ENCODE measurements around the gene HIGD2A. TPM values are rescaled to one million over a fixed set of nuclear protein-coding genes. Genes with fewer than 3 reads are reported as not detected.

The HIGD2A gene
- total RNA-seq, result 100 to 1,000 TPM; 154 to 155 TPM

GRCh38 chr5:176388444-176389134, at the start of gene HIGD2A, which contains the start of gene NOP16:
HIGD2A (plus strand) TSS chr5:176388751; CDS start chr5:176388820, 69 bp downstream.
NOP16 (minus strand) TSS chr5:176388598; CDS start chr5:176388539, 59 bp downstream.
- Mint-ChIP-seq H3K27ac (peak within 1 kb of the TSS; percentile 100), H3K27me3 (ENCODE audit: low read depth) (no peaks in the 10 kb centered on the region), H3K9me3 (no peaks in the 10 kb centered on the region), H3K36me3 (ENCODE audit: low read depth) (peaks cover 56% of the 10 kb centered on the region), H3K4me3 (peak within 1 kb of the TSS; percentile 100), H3K4me1 (ENCODE audit: low read depth) (peaks cover 33% of the 10 kb centered on the region)
- DNase-seq, result peak; percentile 100
- CTCF ChIA-PET, result no interaction called here
- intact Hi-C loops (cut with micrococcal nuclease), result loop anchor here (1.0 to 5.0 kb wide), 8 partner anchors 27 to 1039 kb away; partner anchors contain the start of genes CLTB, FAF2, GRK6 and KIAA1191

GRCh38 chr5:176339304-176339703, 49.2 kb upstream of the HIGD2A start:
- Mint-ChIP-seq H3K4me1 (ENCODE audit: low read depth) (no peaks in the 10 kb centered on the region), H3K27me3 (ENCODE audit: low read depth) (no peaks in the 10 kb centered on the region), H3K4me3 (no peak overlapping the region), H3K27ac (no peak overlapping the region), H3K36me3 (ENCODE audit: low read depth) (peaks cover 19% of the 10 kb centered on the region), H3K9me3 (no peaks in the 10 kb centered on the region)
- CTCF ChIA-PET, result interaction anchor here (0.6 kb wide), 1 partner anchor 683 kb away, joined by 3 read pairs; the partner anchor contains the start of gene ZNF346
- intact Hi-C loops (cut with micrococcal nuclease), result no loop called here
- no peak for DNase-seq

DNA sequence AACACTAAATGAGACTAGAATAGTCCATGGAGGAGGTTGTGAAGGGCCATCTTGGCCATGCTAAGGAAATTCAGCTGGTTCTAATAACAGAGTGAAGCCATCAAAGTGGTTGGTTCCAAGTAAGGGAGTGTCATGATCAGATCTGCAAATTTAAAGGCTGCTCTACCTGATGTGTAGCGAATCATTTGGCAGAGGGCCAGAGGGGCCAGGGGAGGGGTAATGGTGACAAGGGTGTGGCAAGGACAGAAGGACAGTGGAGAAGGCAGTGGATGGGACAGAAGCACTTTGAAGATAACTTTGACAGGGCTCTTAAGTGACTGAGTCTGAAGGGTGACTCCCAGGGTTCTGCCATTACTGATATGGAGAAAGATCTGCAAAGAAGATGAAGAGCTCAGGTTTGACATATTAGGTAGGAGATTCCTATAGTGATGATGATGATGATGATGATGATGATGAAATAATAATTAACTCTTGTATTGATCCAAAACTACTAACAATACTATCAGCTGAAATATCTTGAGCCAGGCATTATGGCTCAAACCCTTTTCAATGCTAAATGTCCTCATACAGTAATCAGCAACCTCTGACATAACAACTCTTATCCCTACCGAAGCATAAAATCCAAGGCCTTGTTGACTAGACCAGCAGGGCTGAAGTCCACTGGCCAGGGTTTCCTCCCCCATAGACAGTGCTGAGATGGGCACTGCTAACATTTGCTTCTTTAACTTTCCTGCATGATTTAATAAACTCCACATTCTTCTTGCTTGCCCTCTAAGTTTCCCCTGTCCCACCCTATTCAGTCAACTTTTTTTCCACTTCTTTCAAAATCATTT, 47.0 kb upstream of the HIGD2A start:
- CTCF ChIA-PET, result no interaction called here
- Mint-ChIP-seq H3K4me1 (ENCODE audit: low read depth) (no peaks in the 10 kb centered on the region), H3K4me3 (no peak overlapping the region), H3K36me3 (ENCODE audit: low read depth) (peaks cover 11% of the 10 kb centered on the region), H3K27ac (no peak overlapping the region), H3K27me3 (ENCODE audit: low read depth) (no peaks in the 10 kb centered on the region), H3K9me3 (no peaks in the 10 kb centered on the region)
- intact Hi-C loops (cut with micrococcal nuclease), result no loop called here
- DNase-seq, result no peak

DNA sequence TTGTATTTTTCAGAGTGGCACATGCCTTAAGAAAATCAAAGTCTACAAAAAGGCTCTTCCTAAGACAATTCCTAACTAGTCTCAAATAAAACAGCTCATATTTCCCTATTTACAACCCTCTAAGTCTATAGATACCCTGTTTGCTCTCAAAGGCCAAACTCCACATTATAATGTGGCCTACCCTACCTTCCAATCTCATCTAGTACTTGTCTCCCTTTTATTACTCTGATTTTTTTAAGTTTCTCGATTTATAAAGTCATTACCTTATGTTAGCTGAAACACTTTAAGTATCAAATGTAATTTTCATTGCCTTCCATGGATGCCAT, 46.4 kb upstream of the HIGD2A start:
- H3K27ac Mint-ChIP-seq, result no peak overlapping the region
- peaks cover 5% of the 10 kb centered on the region for H3K36me3 Mint-ChIP-seq (ENCODE audit: low read depth)
- no peak overlapping the region for H3K4me3 Mint-ChIP-seq
- CTCF ChIA-PET, result no interaction called here
- intact Hi-C loops (cut with micrococcal nuclease), result no loop called here
- H3K27me3 Mint-ChIP-seq (ENCODE audit: low read depth), result no peaks in the 10 kb centered on the region
- no peaks in the 10 kb centered on the region for H3K9me3 Mint-ChIP-seq
- no peaks in the 10 kb centered on the region for H3K4me1 Mint-ChIP-seq (ENCODE audit: low read depth)
- DNase-seq, result no peak

DNA sequence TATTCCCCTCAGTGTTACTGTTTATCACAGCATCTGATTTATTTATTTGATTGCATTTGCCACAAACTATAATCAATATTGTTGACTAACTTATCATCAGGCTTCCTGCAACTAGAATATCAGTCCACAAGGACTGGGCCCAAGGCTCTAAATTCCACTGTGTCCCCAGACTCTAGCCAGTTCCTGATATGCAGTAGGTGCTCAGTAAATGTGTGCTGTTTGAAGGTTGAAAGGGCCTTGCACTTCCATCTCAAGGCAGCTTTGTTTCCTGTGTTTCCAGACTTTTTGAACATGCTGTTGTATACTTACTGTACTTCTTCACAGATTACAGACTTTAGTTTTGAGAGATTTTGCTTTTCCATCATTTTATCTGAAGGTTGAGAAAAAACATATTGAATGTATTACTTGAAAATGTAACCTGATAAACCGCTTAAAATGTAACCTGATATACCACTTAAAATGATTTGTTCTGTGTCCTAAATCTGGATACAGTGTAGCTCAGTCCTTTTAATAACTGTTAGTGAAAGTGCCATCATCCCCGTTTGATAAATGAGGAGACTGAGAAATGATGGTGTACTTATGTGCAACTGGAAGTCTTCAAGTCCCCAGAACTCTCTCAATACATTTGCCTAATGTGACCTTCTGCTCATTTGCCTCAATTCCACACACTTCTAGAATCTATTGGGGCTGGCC, 45.6 kb upstream of the HIGD2A start:
- no peak overlapping the region for H3K4me3 Mint-ChIP-seq
- H3K27ac Mint-ChIP-seq, result peak overlapping the region; percentile 20
- H3K36me3 Mint-ChIP-seq (ENCODE audit: low read depth), result peaks cover 10% of the 10 kb centered on the region
- no peaks in the 10 kb centered on the region for H3K4me1 Mint-ChIP-seq (ENCODE audit: low read depth)
- CTCF ChIA-PET, result no interaction called here
- intact Hi-C loops (cut with micrococcal nuclease), result no loop called here
- no peaks in the 10 kb centered on the region for H3K9me3 Mint-ChIP-seq
- H3K27me3 Mint-ChIP-seq (ENCODE audit: low read depth), result no peaks in the 10 kb centered on the region
- no peak for DNase-seq

DNA sequence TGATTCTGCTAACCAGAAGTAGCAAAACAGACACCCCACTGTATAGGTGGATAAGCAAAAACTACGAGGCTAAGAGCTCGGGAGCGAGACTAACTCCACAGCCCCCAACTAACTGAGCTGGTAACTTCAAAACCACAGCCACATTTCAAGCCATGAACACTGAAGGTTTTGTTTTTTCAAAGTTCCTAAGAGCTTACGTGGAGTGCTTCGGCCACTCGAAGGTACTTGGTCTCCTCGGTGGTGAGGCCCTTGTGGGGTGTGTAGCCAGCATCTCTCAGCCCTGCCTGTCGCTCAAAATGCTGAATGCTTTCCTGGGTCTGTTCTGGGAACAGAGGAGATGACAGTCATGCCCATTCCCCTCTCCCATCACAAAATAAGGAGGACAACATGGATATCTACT, 38.1 kb upstream of the HIGD2A start:
- intact Hi-C loops (cut with micrococcal nuclease), result no loop called here
- no peak overlapping the region for H3K4me3 Mint-ChIP-seq
- peaks cover 12% of the 10 kb centered on the region for H3K4me1 Mint-ChIP-seq (ENCODE audit: low read depth)
- H3K9me3 Mint-ChIP-seq, result no peaks in the 10 kb centered on the region
- no peak for DNase-seq
- no peaks in the 10 kb centered on the region for H3K27me3 Mint-ChIP-seq (ENCODE audit: low read depth)
- peaks cover 29% of the 10 kb centered on the region for H3K36me3 Mint-ChIP-seq (ENCODE audit: low read depth)
- peak overlapping the region; percentile 34 for H3K27ac Mint-ChIP-seq
- CTCF ChIA-PET, result interaction anchor here (0.6 to 0.8 kb wide), 3 partner anchors 13 to 358 kb away, joined by 3 read pairs; no protein-coding TSS in a partner anchor

DNA sequence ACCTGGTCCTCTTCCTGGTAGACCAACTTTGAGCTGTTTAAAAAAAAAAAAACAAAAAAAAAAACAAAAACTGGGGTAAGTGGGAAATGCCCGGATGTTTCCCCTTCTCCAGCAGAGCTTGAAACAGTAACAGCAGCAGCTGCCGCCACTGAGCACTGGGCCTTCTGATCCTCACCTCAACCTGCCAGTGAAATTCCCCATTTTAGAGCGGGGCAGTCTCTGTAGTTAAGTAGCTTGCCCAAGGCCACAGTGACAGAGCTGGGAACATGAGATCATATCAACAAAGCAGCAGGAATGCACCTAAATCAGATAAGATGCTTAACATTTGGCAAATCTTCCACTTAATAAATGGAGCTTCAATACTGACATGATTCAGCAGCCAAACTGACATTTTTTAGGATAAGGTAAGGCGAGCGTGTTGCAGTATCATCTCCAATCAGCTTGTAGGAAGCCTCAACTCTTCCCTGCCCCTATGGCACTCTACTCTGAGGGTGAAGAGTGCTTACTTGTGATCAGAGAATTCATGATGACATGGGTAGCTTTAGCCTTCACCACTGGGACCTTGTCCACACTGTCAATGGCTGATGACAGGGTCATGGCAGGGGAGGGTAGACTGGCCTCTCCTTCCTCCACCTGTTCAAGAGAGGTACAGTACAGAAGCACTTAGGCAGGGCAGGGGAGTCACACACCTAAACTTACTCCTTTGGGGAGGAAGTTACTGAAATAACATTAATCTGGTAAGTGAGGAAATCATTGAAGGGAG, 36.3 kb upstream of the HIGD2A start:
- H3K36me3 Mint-ChIP-seq (ENCODE audit: low read depth), result peaks cover 29% of the 10 kb centered on the region
- H3K4me1 Mint-ChIP-seq (ENCODE audit: low read depth), result peaks cover 16% of the 10 kb centered on the region
- no peak overlapping the region for H3K4me3 Mint-ChIP-seq
- H3K9me3 Mint-ChIP-seq, result no peaks in the 10 kb centered on the region
- intact Hi-C loops (cut with micrococcal nuclease), result no loop called here
- CTCF ChIA-PET, result no interaction called here
- no peak for DNase-seq
- no peaks in the 10 kb centered on the region for H3K27me3 Mint-ChIP-seq (ENCODE audit: low read depth)
- H3K27ac Mint-ChIP-seq, result peak overlapping the region; percentile 81

DNA sequence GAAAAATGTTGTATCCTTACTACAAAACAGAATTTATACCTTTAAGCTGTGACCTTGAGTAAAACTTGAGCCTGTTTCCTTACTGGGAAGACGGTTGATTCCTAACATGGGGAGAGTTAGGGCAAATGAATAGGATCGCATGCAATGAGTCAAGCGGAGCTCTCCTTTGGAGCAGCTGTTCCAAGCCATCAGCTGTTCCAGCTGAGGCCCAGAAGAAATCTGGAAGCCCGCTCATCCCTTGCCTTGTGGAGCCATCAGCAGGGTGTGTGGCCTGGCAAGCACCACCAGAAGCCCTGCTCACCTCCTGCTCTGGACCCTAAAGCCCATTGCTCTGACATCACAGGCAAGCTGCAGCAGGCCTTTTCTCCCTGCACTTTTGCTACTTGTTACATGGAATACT, 35.0 kb upstream of the HIGD2A start:
- H3K4me1 Mint-ChIP-seq (ENCODE audit: low read depth), result peaks cover 25% of the 10 kb centered on the region
- no peaks in the 10 kb centered on the region for H3K9me3 Mint-ChIP-seq
- no peak overlapping the region for H3K4me3 Mint-ChIP-seq
- CTCF ChIA-PET, result no interaction called here
- no peak for DNase-seq
- peak overlapping the region; percentile 16 for H3K27ac Mint-ChIP-seq
- intact Hi-C loops (cut with micrococcal nuclease), result no loop called here
- H3K36me3 Mint-ChIP-seq (ENCODE audit: low read depth), result peaks cover 34% of the 10 kb centered on the region
- H3K27me3 Mint-ChIP-seq (ENCODE audit: low read depth), result no peaks in the 10 kb centered on the region

GRCh38 chr5:176355400-176356178, 33.0 kb upstream of the HIGD2A start:
- Mint-ChIP-seq H3K9me3 (no peaks in the 10 kb centered on the region), H3K4me3 (no peak overlapping the region), H3K36me3 (ENCODE audit: low read depth) (peaks cover 30% of the 10 kb centered on the region), H3K4me1 (ENCODE audit: low read depth) (peaks cover 32% of the 10 kb centered on the region), H3K27ac (no peak overlapping the region), H3K27me3 (ENCODE audit: low read depth) (no peaks in the 10 kb centered on the region)
- DNase-seq, result no peak
- CTCF ChIA-PET, result no interaction called here
- intact Hi-C loops (cut with micrococcal nuclease), result no loop called here

GRCh38 chr5:176356179-176356566, 32.4 kb upstream of the HIGD2A start:
- H3K36me3 Mint-ChIP-seq (ENCODE audit: low read depth), result peaks cover 26% of the 10 kb centered on the region
- CTCF ChIA-PET, result no interaction called here
- H3K4me3 Mint-ChIP-seq, result no peak overlapping the region
- peak overlapping the region; percentile 39 for H3K27ac Mint-ChIP-seq
- H3K27me3 Mint-ChIP-seq (ENCODE audit: low read depth), result no peaks in the 10 kb centered on the region
- intact Hi-C loops (cut with micrococcal nuclease), result no loop called here
- no peaks in the 10 kb centered on the region for H3K9me3 Mint-ChIP-seq
- peaks cover 32% of the 10 kb centered on the region for H3K4me1 Mint-ChIP-seq (ENCODE audit: low read depth)
- no peak for DNase-seq

DNA sequence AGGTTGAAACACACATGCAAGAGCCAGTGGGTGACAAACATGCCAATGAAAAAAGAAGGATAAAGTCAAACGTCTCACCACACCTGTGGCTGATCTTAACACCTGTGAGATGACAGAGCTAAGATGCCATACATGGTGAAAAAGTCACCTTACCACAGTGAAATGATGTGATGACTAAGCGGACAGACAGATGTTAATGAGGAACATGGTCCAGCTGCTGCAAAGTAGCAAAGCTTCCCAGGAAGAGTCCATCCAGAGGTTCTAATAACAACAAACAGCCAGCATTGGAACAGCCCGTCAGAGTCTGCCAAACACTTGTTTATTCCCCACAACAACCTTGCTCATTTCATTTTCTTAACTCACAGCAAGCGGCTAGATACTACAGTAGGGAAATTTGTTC, 28.9 kb upstream of the HIGD2A start:
- intact Hi-C loops (cut with micrococcal nuclease), result loop anchor here (2.0 to 5.0 kb wide), 6 partner anchors 55 to 837 kb away; partner anchors contain the start of genes FAF2, HRH2 and RNF44
- peak; percentile 23 for DNase-seq
- Mint-ChIP-seq H3K36me3 (ENCODE audit: low read depth) (peaks cover 23% of the 10 kb centered on the region), H3K4me1 (ENCODE audit: low read depth) (peaks cover 31% of the 10 kb centered on the region), H3K27me3 (ENCODE audit: low read depth) (no peaks in the 10 kb centered on the region), H3K4me3 (peak overlapping the region; percentile 58), H3K27ac (no peak overlapping the region), H3K9me3 (no peaks in the 10 kb centered on the region)
- CTCF ChIA-PET, result no interaction called here

All from activated naive CD4-positive, alpha-beta T cell treated with anti-CD3 and anti-CD28 coated beads for 36 hours (primary cell).